ENCODE measurements around the gene SLC49A3.

- TF ChIP-seq TAF1 (IDR thresholded peaks at IDR 0.05; ENCODE audit: low read depth, low read length) (no peak), E2F6 (IDR thresholded peaks at IDR 0.05) (no peak), EP300 (IDR thresholded peaks at IDR 0.05; ENCODE audit: borderline replicate concordance in 1 of 2, low read depth in 2 of 2, low read length in 2 of 2) (no peak), CTCF (IDR thresholded peaks at IDR 0.05; ENCODE audit: control extremely low read depth in 1 of 3, insufficient read depth in 1 of 3, low read depth in 1 of 3, low read length in 3 of 3) (no peak)
These were observed 25.9 kb downstream of the SLC49A3 start for GRCh38 chr4:663046-663437.

All from H1 (cell line).